NT2/D1 (cell line): ENCODE results near the gene TBC1D4.

ENCODE experiments used
- SUZ12 ChIP-seq: IDR thresholded peaks from 2 replicates; pipeline ENCODE4 v1.6.1; 2011; ENCODE audit not compliant: insufficient read length, insufficient read depth; ENCODE audit errors: extremely low read depth
- YY1 ChIP-seq: IDR thresholded peaks from 2 replicates; pipeline ENCODE4 v1.6.1; 2011; ENCODE audit not compliant: insufficient read length, insufficient read depth
- ZNF274 ChIP-seq: IDR thresholded peaks from 2 replicates; pipeline ENCODE4 v1.6.1; 2011; ENCODE audit warnings: mild to moderate bottlenecking, low read depth, low read length

DNA sequence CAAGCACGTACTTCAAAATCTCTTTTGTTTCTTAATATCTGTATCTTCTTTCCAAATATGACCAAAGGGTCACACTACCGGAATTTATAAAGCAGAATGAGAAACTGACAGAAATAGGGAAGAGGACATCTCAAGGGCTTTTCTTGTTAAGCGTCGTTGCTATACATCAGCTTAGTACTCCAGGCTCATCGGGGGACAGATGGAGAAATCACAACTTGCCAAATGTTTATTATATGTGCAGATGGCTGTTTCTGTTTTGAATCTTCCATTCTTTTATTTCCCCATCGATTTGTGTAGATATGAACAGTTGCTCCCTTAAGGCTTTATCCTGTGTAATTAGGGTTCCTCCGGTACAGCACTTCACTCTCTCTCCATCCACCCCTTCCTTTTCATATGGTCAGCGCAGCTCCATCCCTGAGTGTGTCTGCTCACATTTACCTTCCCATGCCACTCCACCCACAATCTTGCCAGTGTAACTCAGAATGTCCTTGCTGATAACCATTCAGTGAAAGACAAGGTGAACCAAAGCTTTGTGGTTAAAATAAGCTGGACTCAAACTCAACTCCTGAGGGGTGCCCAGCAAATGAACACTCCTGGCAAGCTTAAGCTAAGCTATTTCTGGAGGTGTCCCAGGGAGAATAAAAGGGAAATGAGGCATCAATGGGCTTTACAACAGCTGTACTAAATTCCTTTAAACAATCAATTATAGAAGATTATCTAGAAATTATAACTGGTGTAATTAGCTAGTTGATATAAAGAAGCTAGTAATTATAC is 51.3 kb downstream of the TBC1D4 start:
- TF ChIP-seq ZNF274 (no peak), SUZ12 (no peak), YY1 (no peak)
